A549 (cell line): ENCODE data around the gene ZBTB16.

Experiments
- CHD2 ChIP-seq: fragments of 150-350 bp; IDR thresholded peaks from 2 replicates; pipeline ENCODE4 v1.6.1; 2014; ENCODE audit warnings: low read length; ENCODE audit not compliant: partially characterized antibody
- CTCF ChIP-seq: fragments of >200 bp; sonication (Bioruptor Twin); formaldehyde crosslinking; IDR thresholded peaks from 3 replicates; pipeline ENCODE4 v1.5.1; 2016
- EHMT2 ChIP-seq: fragments of 200-600 bp; sonication (generic); IDR thresholded peaks from 2 replicates; pipeline ENCODE4 v1.6.1; 2016; ENCODE audit warnings: antibody characterized with exemption, low read depth, mild to moderate bottlenecking, moderate library complexity
- EP300 ChIP-seq, 2 experiments: fragments of >200 bp; sonication (Bioruptor Twin); formaldehyde crosslinking; IDR thresholded peaks; 2 replicates in 1 of 2; 3 replicates in 1 of 2; pipeline ENCODE4 v1.6.1; 2016 to 2017
- HMGXB4 ChIP-seq: fragments of 250-450 bp; sonication (Bioruptor Pico); IDR thresholded peaks from 2 replicates; pipeline ENCODE4 v1.5.0; 2021; ENCODE audit warnings: mild to moderate bottlenecking, moderate library complexity, borderline replicate concordance
- JUNB ChIP-seq: fragments of >200 bp; sonication (Bioruptor Twin); formaldehyde crosslinking; IDR thresholded peaks from 2 replicates; pipeline ENCODE4 v1.6.1; 2016
- MAX ChIP-seq: IDR thresholded peaks from 2 replicates; pipeline ENCODE4 v1.6.1; 2012
- POLR2A ChIP-seq: IDR thresholded peaks from 2 replicates; pipeline ENCODE4 v1.6.1; 2012; ENCODE audit warnings: mild to moderate bottlenecking, low read length
- REST ChIP-seq: fragments of 200-600 bp; sonication (generic); IDR thresholded peaks from 2 replicates; pipeline ENCODE4 v1.6.1; 2016; ENCODE audit warnings: antibody characterized with exemption, mild to moderate bottlenecking, moderate library complexity
- RFX5 ChIP-seq: fragments of 450-650 bp; IDR thresholded peaks from 2 replicates; pipeline ENCODE4 v1.7.1; 2014; ENCODE audit warnings: antibody characterized with exemption, mild to moderate bottlenecking, moderate library complexity
- SMC3 ChIP-seq: fragments of >200 bp; sonication (Bioruptor Twin); formaldehyde crosslinking; IDR thresholded peaks from 3 replicates; pipeline ENCODE4 v1.6.1; 2018; ENCODE audit warnings: inconsistent platforms
- ZFP36 ChIP-seq: fragments of 450-650 bp; IDR thresholded peaks from 2 replicates; pipeline ENCODE4 v1.6.1; 2014; ENCODE audit warnings: borderline replicate concordance; ENCODE audit not compliant: partially characterized antibody

GRCh38 chr11:114162719-114163123 lies 103.2 kb downstream of the ZBTB16 start:
- TF ChIP-seq MAX (no peak), POLR2A (no peak), EP300 (IDR thresholded peaks at IDR 0.05) (no peak), CTCF (no peak), JUNB (no peak), ZFP36 (no peak), EHMT2 (no peak), SMC3 (no peak), REST (no peak), CHD2 (no peak), HMGXB4 (CRISPR knock-in tag) (no peak), RFX5 (no peak)
